ENCODE measurements around the gene MXRA8.

The MXRA8 gene

DNA sequence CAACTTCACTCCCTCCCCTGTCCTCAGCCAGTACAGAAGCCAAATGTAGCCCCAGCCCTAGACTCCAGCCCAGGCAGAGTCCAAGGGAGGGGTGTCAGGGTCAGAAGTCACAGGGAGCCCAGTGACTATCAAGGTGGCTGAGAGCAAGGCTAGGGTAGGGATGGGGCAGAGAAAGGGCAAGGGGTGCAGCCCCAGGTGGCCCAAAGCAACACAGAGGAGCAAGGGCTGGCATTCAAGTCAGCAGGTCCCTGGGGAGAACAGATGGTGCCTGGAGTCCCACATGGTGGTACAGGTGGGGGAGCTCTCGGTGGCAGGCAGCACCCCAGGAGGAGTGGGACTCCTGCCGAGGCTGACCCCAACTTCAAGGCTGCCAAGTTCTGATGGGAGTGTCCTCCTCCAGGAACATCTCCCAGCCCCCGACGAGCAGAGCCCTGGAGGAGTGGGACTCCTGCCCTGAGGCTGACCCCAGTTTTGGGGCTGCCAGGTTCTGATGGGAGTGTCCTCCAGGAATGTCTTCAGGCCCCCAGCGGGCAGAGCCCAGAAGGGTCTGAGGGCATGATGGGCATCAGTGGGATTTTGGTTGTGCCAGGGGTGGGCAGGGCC is 5.5 kb downstream of the MXRA8 start:
- DNase-seq (ENCODE audit: low read depth in 1 of 2, low spot score in 1 of 2): no peak

DNA sequence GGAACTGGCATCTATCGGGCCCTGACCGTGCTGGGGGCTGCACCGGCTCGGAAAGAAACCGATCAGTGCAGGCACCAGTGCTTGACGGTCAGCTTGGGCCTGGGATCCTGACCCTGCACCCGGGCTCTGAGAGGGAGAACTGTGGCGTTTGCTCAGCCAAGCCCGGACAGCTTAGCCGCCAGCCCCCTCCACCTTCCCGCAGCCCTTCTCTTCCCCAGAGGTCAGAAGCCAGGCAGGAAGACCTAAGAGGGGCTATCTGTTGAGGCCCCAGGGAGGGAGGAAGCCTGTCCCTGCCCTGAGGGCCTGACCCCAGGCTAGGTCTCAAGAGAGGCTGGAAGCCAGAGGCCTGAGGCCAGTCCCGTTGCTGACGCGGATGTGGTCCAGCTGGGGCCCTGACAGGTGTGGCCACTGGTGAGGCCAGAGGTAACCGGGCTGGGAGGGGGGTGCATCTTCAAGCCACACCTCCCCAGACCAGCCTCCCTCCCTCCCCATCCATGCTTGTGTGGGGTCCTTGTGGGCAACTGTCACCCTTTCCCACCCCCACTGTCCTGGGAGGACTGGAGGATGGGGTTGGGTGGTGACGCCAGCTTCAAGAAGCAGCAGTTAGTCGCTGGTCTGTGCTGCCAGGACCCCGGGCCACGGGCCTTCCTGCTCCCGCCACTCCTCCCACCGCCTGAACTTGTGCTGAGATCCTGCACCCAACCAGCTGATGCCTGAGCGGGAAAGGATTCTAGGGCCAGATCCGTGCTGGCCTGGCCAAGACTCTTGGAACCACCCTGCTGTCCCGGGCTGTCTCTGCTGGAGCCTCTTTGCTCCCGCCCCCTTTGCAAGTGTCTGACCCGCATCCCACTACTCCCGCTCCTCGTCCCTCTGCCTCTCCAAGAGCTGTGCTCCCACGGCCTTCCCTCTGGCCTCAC is 6.6 kb downstream of the MXRA8 start:
- DNase-seq (ENCODE audit: low read depth in 1 of 2, low spot score in 1 of 2): no peak

DNA sequence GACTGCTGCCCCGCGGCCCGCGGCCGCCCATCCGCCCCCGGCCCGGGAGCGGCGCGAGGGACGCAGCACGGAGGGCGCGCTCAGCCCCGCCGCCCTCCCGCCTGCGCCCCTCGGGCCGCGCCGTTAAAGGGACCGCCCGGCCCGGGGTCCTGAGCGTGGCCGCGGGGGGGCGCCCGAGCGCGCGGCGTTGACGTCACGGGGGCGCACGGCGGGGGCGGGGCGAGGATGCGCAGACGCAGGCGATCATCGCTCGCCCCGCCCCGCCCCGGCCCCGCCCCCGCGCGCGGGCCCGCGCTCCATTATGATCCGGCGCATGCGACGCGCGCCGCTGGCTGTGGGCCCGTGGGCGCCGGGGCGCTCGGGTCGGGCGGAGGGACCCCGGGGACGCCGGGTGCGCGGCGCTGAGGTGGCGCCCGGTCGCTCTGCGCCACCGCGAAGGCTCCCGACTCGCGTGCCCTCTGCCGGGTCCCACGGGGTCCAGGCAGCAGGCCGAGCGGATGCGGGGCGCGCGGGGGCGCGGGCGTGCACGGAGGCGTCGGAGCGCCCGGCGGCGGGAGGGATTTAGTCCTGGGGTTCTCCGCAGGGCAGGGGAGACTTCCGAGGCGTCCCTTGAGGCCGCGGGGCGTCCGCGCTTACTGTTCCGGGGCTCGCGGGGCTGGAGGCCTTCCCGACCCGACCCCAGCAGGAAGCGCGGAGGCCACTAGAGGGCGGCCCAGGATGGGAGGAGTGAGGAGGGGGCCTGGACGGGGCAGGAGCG is 8.9 kb downstream of the MXRA8 start, which contains the start of gene DVL1:
DVL1 (minus strand) TSS at position 163 of the 757 bp plus-strand sequence. CDS start 353 bp downstream, outside the sequence.
- DNase-seq (ENCODE audit: low read depth in 1 of 2, low spot score in 1 of 2): peak; percentile 49 to 62

DNA sequence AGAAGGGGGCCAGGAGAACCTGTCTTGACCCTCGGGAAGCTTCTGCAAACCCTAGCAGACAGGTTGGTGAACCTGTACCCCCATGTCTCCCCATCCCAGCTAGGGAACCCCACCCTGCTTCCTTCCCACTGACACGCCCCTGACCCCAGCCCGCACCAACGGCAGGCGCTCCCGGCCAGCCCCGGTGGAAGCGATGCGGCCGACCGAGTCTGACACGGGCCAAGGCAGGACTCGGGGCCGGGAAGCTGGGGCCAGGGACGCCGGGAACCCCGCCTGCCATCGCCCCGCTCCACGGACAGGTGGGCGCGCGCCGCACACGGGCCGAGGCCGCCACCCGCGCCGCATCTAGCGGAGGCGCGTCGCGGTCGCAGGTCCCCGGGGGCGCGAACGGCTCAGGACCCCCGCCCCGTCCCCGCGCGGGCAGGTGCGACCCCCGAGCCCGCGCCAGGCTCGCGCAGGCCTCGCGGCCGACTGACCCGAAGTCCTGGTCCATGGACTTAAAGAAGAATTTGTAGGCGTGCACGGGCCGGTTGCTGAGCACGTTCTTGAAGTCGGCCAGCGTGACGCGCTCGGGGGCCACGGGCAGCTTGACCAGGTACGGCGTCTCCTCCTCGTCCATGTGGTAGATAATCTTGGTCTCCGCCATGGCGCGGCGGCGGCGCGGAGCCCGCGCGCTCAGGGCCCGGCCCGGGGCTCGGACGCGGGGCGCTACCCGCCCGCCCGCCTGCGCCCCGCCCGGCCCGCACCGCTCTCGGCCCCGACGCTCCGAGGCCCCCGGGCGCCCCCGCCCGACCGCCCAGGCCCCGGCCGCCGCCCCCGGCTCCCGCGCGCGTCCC is 9.7 kb downstream of the MXRA8 start:
- DNase-seq (ENCODE audit: low read depth in 1 of 2, low spot score in 1 of 2): no peak

DNA sequence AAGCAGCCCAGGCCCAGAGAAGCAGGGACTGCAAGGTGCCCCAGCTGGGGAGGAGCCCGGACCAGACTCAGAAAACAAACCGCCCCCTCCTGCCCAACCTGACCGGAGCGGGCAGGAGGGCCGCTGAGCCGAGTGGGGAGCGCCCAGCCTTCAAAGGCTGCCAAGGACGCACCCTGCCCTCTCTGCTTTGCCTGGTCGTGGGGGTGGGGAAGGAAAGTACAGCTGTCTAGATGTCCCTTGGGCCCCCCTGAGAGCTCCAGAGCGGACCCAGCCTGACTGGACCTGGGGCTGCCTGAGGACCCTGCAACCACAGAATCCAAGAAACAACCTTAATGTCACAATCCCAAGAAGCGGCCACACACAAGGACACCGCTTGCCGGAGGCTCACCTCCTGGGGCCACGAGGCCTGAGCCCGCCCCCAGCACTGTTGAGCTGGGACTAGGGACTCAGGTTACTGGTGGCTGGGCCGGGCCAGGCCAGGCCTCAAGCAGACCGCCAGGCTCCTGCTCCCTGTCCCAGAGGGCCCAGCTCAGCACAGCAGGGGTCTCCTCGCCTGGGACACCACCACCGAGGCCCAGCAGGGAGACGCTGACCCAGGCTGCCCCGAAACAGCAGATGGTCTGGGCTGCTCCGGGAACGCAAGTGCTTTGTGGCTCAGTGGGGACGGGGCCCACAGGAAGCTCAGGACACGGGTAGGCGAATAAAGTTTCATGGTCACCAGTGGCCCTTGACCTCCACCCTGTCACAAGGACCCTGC is 10.5 kb downstream of the MXRA8 start:
- DNase-seq (ENCODE audit: low read depth in 1 of 2, low spot score in 1 of 2): no peak

DNA sequence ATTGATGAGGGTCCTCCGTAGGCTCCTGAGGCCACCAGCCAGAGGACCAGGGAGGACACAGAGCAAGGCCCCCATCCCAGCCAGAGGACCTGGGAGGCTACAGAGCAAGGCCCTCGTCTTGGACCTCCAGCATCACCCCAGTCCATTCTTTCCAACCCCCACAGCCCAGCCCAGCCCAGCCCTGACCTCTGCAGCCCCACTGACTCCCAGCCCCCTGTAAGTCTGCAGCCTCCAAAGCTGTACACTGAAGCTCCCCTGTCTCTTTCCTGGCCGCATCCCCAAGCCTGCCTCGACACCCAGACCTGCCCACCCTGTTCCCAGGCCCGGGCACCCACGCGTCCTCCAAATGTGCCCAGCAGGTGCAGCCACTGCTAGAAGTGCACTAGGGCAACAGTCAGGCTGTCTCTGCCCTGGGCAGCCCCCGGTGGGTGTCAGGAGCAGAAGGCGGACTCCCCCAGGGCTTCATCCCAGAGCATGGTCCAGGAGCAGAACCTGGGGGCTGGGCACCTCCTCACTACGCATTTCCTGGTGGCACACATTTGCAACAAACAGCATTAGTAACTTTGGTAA is 11.2 kb downstream of the MXRA8 start:
- DNase-seq (ENCODE audit: low read depth in 1 of 2, low spot score in 1 of 2): no peak

DNA sequence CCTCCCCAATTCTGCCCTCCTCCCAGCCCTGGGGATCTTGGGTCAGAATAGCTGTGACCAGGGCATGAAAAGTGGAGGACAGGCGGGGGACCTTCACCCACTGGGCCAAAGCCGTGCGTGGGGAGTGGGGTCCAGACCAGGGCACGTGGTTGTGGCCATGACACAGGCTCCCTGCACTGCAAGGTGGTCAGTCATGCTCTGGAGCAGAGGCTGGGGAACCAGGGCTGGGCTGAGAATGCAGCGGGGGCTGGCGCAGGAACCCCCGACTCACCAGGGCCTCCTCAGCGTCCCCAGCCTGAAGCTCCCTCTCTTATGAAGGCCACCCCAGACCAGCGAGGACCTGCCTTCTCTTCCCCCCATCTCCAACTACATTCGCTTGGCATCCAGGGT is 11.9 kb downstream of the MXRA8 start:
- no peak for DNase-seq (ENCODE audit: low read depth in 1 of 2, low spot score in 1 of 2)

DNA sequence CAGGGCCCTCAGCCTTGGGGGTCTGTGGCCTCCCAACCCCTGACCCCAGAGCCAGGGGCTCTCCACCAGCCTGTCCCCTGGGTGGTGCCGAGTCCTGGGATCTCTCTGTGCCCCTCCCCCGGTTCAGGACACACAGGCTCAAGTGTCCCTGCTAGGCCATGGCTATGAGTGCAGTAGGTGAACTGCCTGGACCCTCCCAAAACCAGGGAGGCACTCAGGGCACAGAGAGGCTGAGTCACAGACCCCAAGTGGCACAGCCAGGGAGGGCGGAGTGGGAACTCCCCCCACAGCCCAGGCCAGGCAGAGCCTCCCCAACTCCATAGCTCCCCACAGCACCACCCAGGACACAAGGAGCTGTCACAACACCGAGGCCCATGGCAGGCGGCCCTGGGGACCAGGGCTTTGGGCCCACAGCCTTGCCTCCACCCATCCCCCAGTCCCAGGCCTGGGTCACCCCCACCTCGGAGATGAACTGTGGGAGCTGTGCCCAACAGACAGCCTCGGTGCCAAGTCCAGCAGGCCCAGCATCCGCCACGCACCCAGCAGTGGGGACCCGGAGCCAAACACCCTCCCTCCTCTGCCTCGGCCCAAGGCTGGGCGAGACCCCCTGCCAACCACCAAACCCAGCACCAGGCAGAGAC is 12.4 kb downstream of the MXRA8 start:
- DNase-seq (ENCODE audit: low read depth in 1 of 2, low spot score in 1 of 2): no peak

DNA sequence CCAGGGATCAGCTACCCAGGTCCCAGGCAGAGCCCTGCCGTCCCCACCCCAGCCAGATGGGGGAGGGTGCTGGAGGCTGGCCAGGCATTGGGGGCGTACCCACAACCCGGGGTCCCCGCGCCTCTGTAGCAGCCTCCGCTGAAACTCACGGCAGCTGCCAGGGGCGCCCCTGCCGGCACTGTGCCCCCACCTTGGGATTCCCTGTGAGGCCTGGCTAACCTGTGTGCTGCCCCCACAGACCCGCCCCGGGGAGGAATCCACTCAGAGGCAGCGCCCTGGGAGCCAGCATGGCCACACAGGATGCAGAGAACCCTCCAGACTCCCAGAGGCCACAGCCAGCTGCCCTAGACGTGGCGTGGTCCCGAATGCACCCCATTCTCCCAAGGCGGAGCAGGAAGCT is 13.0 kb downstream of the MXRA8 start:
- DNase-seq (ENCODE audit: low read depth in 1 of 2, low spot score in 1 of 2): no peak

DNA sequence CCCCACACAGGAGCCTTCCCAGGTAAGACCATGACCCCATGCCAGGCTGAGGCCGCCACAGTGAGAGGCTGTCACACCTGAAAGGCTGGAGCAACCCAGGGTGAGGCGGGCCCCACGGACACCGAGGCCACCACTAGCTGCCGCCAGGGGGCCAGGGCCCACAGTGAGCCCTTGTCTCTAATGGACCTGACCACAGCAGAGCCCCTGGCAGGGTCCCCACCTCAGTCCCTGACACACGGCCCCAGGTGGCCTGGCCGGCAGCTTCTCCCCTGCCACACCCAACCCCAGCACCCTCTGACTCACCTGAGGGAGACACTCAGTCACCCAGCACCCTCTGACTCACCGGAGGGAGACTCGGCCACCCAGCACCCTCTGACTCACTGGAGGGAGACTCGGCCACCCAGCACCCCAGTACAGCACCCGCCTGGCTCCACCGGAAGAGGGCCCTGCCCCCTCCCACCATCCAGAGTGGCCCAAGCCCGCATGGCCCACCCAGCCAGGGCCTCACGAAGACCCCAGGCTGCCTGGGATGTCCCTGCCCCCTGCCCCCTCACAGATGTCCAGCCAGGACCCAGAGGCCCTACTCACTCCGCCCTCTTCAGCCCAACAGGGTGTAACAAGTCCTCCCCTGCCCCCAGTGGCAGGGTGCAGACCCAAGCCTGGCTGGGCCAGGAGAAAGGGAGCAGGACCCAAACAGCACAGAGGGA is 13.5 kb downstream of the MXRA8 start:
- peak in 1 of 2 donors; percentile 33 for DNase-seq (ENCODE audit: low read depth in 1 of 2, low spot score in 1 of 2)

DNA sequence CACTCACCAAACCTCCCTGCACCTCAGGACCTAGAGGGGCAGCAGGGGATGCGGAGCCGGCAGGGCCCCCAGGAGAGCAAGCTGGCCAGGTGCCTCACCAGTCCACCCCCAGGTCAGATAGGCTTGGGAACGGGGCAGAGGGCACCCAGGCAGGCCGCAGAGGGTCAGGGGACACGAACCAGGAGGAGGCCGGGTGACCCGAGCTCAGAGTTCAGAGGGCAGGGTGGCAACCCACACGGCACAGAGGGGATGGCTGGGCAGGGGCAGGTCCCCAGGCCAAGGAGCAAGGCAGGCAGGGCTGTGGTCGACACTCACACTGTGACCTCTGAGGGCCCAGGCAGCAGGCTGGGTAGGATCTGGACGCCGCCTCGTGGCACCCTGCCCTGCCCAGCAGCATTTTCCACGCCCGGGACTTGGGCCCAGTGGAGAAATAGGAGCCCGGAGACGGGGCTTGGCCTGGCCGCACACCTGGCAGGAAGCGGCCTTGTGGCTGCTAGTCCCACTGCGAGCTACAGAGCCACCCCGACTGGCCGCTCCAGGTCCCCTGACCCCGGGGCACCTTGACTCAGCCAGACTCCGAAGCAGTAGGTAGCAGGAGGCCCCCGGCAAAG is 14.4 kb downstream of the MXRA8 start:
- DNase-seq (ENCODE audit: low read depth in 1 of 2, low spot score in 1 of 2): no peak

DNA sequence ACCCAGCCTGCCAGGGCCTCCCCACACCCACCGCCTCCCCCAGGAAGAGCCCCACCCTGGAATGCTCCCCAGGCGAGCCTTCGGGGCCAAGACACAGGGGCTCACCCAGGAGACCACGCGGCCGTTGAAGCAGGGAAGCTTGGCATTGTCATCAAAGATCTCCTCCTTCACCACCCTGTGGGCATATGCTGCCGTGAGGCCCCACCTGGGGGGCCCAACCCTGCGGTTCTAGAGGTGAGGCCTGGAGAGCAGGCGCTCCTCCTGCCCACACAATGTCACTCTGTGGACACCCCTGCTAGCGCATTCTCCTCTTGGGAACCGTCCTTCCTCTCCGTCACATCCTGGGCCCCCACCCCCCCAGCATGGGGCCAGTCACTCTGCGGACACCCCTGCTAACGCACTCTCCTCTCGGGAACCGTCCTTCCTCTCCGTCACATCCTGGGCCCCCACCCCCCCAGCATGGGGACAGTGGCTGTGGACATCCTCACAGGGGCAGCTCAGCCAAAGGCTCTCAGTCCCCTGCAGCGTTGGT is 15.7 kb downstream of the MXRA8 start:
- DNase-seq (ENCODE audit: low read depth in 1 of 2, low spot score in 1 of 2): no peak

DNA sequence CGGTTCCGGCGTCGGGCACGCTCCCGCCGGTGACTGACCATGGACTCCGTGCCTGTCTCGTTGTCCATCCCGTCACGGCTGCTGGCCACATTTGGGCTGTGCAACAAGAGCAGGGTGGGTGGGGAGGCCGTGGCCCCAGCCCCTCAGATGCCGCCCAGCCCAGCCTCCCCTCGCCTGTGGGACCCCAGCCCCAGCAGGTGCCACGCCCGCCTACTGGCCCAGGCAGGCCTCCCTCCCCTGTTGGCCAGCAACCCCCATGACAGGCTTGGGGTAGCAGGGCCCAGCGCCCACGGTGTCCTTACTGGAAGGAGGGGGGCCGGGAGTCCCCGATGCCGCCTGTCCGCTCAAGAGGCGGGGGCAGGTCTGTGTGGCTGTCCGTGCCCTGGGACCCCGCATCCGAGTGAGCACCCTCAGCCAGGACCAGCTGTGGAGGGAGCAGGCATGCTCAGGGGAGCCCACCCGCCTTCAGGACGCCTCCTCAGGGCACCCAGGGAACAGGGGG is 16.2 kb downstream of the MXRA8 start:
- DNase-seq (ENCODE audit: low read depth in 1 of 2, low spot score in 1 of 2): no peak

DNA sequence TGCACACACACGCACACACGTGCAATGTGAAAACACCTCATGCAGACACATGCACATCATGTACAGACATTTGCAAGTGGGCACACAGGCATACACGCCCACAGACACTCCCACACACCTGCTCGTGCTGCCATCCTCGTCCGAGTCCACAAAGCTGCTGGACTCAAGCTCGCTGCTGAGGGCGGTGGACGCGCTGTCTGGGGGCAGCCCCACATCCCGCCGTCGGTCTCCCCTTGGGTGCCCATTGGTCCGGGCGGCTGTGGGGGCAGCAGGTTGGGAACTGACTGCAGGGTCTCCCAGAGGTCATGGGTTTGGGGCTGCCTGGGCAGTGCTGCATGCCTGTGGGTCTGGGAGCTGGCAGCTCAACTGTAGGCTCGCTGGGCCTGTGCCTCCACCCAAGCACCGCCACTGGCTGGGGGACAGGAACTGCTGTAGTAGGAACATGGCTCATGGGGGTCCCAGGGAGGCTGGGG is 16.8 kb downstream of the MXRA8 start:
- DNase-seq (ENCODE audit: low read depth in 1 of 2, low spot score in 1 of 2): no peak

DNA sequence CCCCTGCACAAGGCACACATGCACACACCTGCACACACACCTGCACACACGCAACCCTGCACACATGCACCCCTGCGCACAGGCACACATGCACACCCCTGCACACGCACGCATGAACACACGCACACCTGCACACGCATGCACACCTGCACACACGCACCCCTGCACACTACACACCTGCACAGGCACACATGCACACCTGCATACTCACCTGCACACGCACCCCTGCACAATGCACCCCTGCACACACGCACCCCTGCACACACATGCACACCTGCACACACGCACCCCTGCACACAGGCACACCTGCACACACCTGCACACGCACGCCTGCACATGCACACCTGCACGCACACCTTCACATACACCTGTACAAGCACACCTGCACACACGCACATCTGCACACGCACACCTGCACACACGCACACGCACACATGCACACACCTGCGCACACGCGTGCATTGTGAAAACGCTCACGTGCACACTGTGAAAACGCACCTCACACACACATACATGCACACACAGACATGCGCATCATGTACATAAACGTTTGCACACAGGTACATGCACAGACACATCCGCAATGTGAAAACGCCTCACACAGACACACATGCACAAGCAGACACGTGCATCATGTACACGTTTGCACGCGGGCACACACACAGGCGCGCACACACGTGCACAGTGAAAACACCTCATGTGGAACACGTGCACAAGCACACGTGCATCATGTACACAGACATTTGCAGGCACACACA is 17.4 kb downstream of the MXRA8 start:
- no peak for DNase-seq (ENCODE audit: low read depth in 1 of 2, low spot score in 1 of 2)

DNA sequence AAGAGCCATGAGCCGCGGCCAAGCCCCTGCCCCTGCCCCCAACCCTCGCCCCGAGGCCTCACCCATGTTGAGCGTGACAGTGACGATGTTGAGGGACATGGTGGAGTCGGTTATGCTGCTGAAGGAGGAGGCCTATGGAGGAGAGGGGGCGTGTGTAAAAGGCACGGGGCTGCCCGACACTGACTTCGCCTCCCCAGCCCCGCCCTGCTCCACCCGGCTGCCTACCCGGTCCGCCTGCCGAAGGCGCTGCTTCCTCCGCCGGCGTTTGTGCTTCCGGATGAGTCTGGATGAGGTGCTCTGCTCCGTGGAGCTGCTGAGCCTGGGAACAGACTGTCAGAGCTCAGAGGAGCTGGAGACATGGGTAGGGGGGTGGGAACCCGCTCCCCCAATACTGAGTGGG is 18.2 kb downstream of the MXRA8 start:
- no peak for DNase-seq (ENCODE audit: low read depth in 1 of 2, low spot score in 1 of 2)

DNA sequence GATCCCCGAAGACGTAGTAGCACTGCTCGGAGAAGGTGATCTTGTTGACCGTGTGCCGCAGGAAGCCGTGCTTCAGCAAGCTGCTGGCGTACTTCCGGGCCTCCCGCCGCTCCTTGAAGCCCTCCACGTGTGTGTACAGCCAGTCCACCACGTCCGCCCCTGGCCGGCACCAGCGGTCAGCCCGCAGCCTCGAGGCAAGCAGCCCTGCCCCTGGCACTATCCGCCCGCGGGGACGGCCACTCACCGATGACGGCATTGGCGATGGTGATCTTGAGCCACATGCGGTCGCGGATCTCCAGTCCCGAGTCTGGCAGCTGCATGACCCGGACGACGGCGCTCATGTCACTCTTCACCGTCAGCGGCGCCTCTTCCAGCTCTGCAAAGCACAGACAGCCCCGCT is 20.1 kb downstream of the MXRA8 start:
- DNase-seq (ENCODE audit: low read depth in 1 of 2, low spot score in 1 of 2): no peak

Data from activated T-helper 1 cell treated with anti-CD3 and anti-CD28 coated beads, Interleukin-2, amount 50 U/mL, for 16 hours (primary cell).